ENCODE results near the gene MAGI2.

- TF ChIP-seq CTCF (conservative IDR thresholded peaks at IDR 0.05; ENCODE audit: low read depth, low read length) (no peak), EZH2 (IDR thresholded peaks at IDR 0.05; ENCODE audit: borderline replicate concordance, low read depth, low read length, poor library complexity, severe bottlenecking) (no peak)
These were observed 990.4 kb downstream of the MAGI2 start for GRCh38 chr7:78463039-78463438.

Measured in A673 (cell line).